Fibroblast of lung (primary cell): ENCODE data around the gene ALDH3A2.

Experiments
- EZH2 ChIP-seq: IDR thresholded peaks from 2 replicates; pipeline ENCODE4 v1.5.1; 2012; ENCODE audit warnings: low read length, control low read depth, mild to moderate bottlenecking; ENCODE audit errors: missing control alignments
- TF ChIP-seq, protein P1 (sequence below), 2 donors: IDR thresholded peaks in 1 of 2; conservative IDR thresholded peaks in 1 of 2; 1 replicate in 1 of 2; 2 replicates in 1 of 2; pipeline ENCODE4 v1.5.1; 2011 to 2012; ENCODE audit warnings: low read length in 2 of 2, control low read depth in 1 of 2, inconsistent platforms in 1 of 2, low read depth in 1 of 2, mild to moderate bottlenecking in 1 of 2

DNA sequence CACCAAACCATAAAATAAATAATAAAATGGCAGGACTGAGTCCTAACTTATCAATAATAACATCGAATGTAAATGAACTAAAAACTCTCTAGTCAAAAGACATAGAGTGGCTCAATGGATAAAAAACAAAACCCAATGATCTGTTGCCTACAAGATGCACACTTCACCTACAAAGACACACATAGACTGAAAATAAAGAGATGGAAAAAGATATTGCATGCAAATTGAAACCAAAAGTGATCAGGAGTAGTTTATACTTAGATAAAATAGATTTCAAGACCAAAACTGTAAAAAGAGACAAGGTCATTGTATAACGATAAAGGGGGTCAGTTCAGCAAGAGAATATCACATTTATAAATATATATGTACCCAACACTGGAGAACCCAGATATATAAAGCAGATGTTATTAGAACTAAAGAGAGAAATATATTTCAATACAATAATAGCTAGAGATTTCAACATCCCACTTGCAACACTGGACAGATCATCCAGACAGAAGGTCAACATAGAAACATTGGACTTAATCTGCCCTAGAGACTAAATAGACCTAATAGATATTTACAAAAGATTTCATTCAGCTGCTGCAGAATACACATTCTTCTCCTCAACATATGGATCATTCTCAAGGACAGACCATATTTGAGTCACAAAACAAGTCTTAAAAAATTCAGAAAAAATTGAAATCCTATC, 38.0 kb downstream of the ALDH3A2 start:
- TF ChIP-seq, protein P1, sequence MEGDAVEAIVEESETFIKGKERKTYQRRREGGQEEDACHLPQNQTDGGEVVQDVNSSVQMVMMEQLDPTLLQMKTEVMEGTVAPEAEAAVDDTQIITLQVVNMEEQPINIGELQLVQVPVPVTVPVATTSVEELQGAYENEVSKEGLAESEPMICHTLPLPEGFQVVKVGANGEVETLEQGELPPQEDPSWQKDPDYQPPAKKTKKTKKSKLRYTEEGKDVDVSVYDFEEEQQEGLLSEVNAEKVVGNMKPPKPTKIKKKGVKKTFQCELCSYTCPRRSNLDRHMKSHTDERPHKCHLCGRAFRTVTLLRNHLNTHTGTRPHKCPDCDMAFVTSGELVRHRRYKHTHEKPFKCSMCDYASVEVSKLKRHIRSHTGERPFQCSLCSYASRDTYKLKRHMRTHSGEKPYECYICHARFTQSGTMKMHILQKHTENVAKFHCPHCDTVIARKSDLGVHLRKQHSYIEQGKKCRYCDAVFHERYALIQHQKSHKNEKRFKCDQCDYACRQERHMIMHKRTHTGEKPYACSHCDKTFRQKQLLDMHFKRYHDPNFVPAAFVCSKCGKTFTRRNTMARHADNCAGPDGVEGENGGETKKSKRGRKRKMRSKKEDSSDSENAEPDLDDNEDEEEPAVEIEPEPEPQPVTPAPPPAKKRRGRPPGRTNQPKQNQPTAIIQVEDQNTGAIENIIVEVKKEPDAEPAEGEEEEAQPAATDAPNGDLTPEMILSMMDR (conservative IDR thresholded peaks at IDR 0.05 in 1 of 2, IDR thresholded peaks at IDR 0.05 in 1 of 2; ENCODE audit: low read depth in 1 of 2, low read length in 2 of 2) = no peak
- no peak for TF ChIP-seq EZH2
